IMR-90 (cell line): ENCODE measurements around the gene CCDC83.

ENCODE experiments used
- BHLHE40 ChIP-seq: fragments of 150-350 bp; IDR thresholded peaks from 2 replicates; pipeline ENCODE4 v1.6.1; 2016; ENCODE audit warnings: mild to moderate bottlenecking, low read depth, low read length
- CEBPB ChIP-seq: IDR thresholded peaks from 2 replicates; pipeline ENCODE4 v1.6.1; 2012; ENCODE audit warnings: low read depth, low read length, improper control_type of control experiment
- CHD1 ChIP-seq: IDR thresholded peaks from 2 replicates; pipeline ENCODE4 v1.6.1; 2012; ENCODE audit warnings: low read depth, low read length, improper control_type of control experiment
- CTCF ChIP-seq: conservative IDR thresholded peaks from 2 replicates; pipeline ENCODE4 v1.5.1; 2012; ENCODE audit warnings: mild to moderate bottlenecking, low read depth, low read length, improper control_type of control experiment
- ELK1 ChIP-seq: fragments of 150-350 bp; IDR thresholded peaks from 2 replicates; pipeline ENCODE4 v1.6.1; 2016; ENCODE audit warnings: low read depth, mild to moderate bottlenecking, low read length, moderate library complexity, borderline replicate concordance
- FOS ChIP-seq: fragments of 150-350 bp; IDR thresholded peaks from 2 replicates; pipeline ENCODE4 v1.6.1; 2016; ENCODE audit warnings: low read depth, low read length
- MAFK ChIP-seq: IDR thresholded peaks from 2 replicates; pipeline ENCODE4 v1.6.1; 2012; ENCODE audit warnings: low read depth, low read length, improper control_type of control experiment
- POLR2A ChIP-seq: IDR thresholded peaks from 2 replicates; pipeline ENCODE4 v1.6.1; 2012; ENCODE audit warnings: mild to moderate bottlenecking, low read depth, low read length
- RAD21 ChIP-seq: IDR thresholded peaks from 2 replicates; pipeline ENCODE4 v1.6.1; 2012; ENCODE audit warnings: low read length, improper control_type of control experiment
- RCOR1 ChIP-seq: IDR thresholded peaks from 2 replicates; pipeline ENCODE4 v1.6.1; 2012; ENCODE audit warnings: mild to moderate bottlenecking, low read length, improper control_type of control experiment; ENCODE audit not compliant: insufficient replicate concordance
- RFX5 ChIP-seq: IDR thresholded peaks from 2 replicates; pipeline ENCODE4 v1.8.0; 2012; ENCODE audit warnings: low read depth, mild to moderate bottlenecking, low read length, moderate library complexity
- SMC3 ChIP-seq: fragments of 150-350 bp; IDR thresholded peaks from 2 replicates; pipeline ENCODE4 v1.6.1; 2016; ENCODE audit warnings: low read depth, mild to moderate bottlenecking, antibody characterized with exemption, low read length, moderate library complexity
- USF2 ChIP-seq: fragments of 150-350 bp; IDR thresholded peaks from 2 replicates; pipeline ENCODE4 v1.6.1; 2017; ENCODE audit warnings: mild to moderate bottlenecking, antibody characterized with exemption, low read length, low read depth

GRCh38 chr11:85806876-85807275, 48.3 kb upstream of the CCDC83 start:
- no peak for TF ChIP-seq CTCF
- TF ChIP-seq POLR2A, result no peak
- TF ChIP-seq BHLHE40, result no peak
- no peak for TF ChIP-seq RAD21
- TF ChIP-seq CHD1, result no peak
- TF ChIP-seq FOS, result no peak
- TF ChIP-seq RCOR1, result no peak
- no peak for TF ChIP-seq MAFK
- no peak for TF ChIP-seq CEBPB
- TF ChIP-seq SMC3, result no peak
- no peak for TF ChIP-seq ELK1
- TF ChIP-seq RFX5, result no peak
- no peak for TF ChIP-seq USF2
